BJ (cell line): ENCODE data around the gene TRIM6. TPM values are rescaled to one million over a fixed set of nuclear protein-coding genes. Genes with fewer than 3 reads are reported as not detected.

ENCODE experiments used
- CTCF ChIA-PET: fragments of 350-600 bp; formaldehyde crosslinking; extraction: SDS; loops from one replicate; lab custom pipeline; 2021; ENCODE audit warnings: antibody characterized with exemption, inconsistent platforms; lab: Yijun Ruan, JAX
- POLR2A ChIA-PET: fragments of 300-600 bp; sonication (Branson Sonifier 250); formaldehyde crosslinking; extraction: SDS; loops from one replicate; lab custom pipeline; 2021; ENCODE audit warnings: antibody characterized with exemption; lab: Charles Lee
- DNase-seq: peaks from one replicate; pipeline ENCODE4 v3.0.0-alpha.2; 2011; ENCODE audit warnings: low read depth
- H3K27me3 ChIP-seq: 2 replicates; pipeline ENCODE4 v1.6.0; 2011; ENCODE audit warnings: low read length; ENCODE audit not compliant: control insufficient read depth, insufficient read depth
- H3K36me3 ChIP-seq: 2 replicates; pipeline ENCODE4 v1.5.1; 2011; ENCODE audit warnings: low read length; ENCODE audit not compliant: control insufficient read depth, insufficient read depth
- H3K4me3 ChIP-seq: 2 replicates; pipeline ENCODE4 v1.5.1; 2011; ENCODE audit warnings: low read depth, mild to moderate bottlenecking, control low read depth, low read length
- CTCF ChIP-seq: IDR thresholded peaks from 2 replicates; pipeline ENCODE4 v1.5.1; 2011; ENCODE audit warnings: low read depth, mild to moderate bottlenecking, control low read depth, inconsistent platforms, low read length, moderate library complexity; ENCODE audit not compliant: insufficient read depth
- polyA plus RNA-seq: library from polyadenylated mRNA; depleted of rRNA; stranded (reverse); fragments of >200 nt; gene quantifications from 2 replicates; pipeline ENCODE4 v1.2.3, GENCODE V29; 2011

The TRIM6 gene
- polyA plus RNA-seq, 1 experiment = 3.8 TPM

- POLR2A ChIA-PET = no interaction called here
Observed at GRCh38 chr11:5553343-5553742, 43.1 kb upstream of the TRIM6 start.

GRCh38 chr11:5556596-5557188, 39.7 kb upstream of the TRIM6 start:
- Histone ChIP-seq H3K27me3 (no peaks in the 10 kb centered on the region; the same call in 1 of the 2 replicates), H3K36me3 (no peaks in the 10 kb centered on the region), H3K4me3 (no peak overlapping the region)
- POLR2A ChIA-PET = no interaction called here
- DNase-seq = no peak
- CTCF ChIA-PET = interaction anchor here (1.9 kb wide), 1 partner anchor 80 kb away, joined by 4 read pairs; no protein-coding TSS in a partner anchor
- TF ChIP-seq CTCF = no peak

More at GRCh38 chr11:5553343-5553742, 43.1 kb upstream of the TRIM6 start:
- DNase-seq = no peak
- no peak overlapping the region for H3K4me3 ChIP-seq
- CTCF ChIA-PET = interaction anchor here (0.8 kb wide), 1 partner anchor 77 kb away, joined by 3 read pairs; no protein-coding TSS in a partner anchor
- H3K36me3 ChIP-seq = no peaks in the 10 kb centered on the region
- TF ChIP-seq CTCF = no peak
- no peaks in the 10 kb centered on the region; the same call in 1 of the 2 replicates for H3K27me3 ChIP-seq

GRCh38 chr11:5557751-5558150, 38.7 kb upstream of the TRIM6 start:
- ChIA-PET POLR2A (no interaction called here), CTCF (interaction anchor here (0.7 kb wide), 1 partner anchor 82 kb away, joined by 3 read pairs; no protein-coding TSS in a partner anchor)
- H3K27me3 ChIP-seq = no peaks in the 10 kb centered on the region; the same call in 1 of the 2 replicates
- H3K4me3 ChIP-seq = no peak overlapping the region
- H3K36me3 ChIP-seq = no peaks in the 10 kb centered on the region
- DNase-seq = no peak
- TF ChIP-seq CTCF = no peak

DNA sequence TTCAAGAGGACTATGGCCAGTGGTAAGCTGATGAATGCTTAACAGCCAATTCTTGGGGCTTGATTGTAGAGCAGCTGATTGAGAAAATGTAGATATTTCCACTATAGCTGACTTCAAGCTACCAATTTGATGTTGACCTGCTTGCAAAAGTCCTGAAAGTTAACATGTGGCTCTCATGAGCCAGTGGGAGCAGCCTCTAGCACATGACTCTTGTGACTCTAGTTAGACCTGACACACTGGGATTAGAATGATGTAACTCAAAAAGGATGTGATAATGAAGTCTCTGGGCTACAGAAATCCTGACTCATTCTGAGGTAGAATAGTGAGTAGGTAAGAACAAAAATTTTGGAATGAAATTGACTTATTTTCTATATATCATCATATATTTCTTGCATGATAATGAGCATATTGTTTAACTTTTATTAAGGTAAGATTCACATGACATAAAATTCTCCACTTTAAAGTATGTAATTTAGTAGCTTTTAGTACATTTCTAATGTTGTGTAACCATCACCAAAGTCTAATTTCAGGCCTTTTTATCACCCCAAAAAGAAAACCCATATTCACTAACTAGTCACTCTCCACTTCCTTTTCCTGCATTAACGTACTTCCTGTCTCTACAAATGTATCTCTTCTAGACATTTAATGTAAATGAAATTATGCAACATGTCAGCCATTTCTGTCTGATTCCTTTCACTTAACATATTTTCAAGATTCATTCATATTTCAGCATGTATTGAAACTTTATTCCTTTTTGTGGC, 32.0 kb upstream of the TRIM6 start:
- H3K36me3 ChIP-seq = no peaks in the 10 kb centered on the region
- CTCF ChIA-PET = no interaction called here
- no peak overlapping the region for H3K4me3 ChIP-seq
- no peak for TF ChIP-seq CTCF
- POLR2A ChIA-PET = interaction anchor here (0.7 kb wide), 1 partner anchor 270 kb away, joined by 5 read pairs; no protein-coding TSS in a partner anchor
- H3K27me3 ChIP-seq = no peaks in the 10 kb centered on the region
- DNase-seq = no peak

DNA sequence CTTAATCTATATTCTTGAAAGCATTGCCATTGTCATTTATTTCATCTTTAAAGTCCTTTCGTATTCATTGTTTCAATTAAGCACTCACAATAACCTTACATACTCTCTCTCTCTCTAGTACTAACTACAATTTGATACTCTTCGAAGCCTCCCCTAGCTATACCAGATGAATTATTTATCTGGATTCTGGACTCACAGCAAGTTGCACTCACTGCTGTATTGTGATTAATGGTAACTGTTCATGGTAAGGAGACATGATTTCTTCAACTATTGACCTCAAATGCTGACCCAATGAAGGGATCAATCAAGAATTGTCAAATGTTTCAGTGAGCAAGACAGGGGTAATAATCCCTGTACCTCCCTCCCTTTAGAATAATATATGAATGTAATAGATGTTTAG, 21.8 kb upstream of the TRIM6 start:
- DNase-seq = no peak
- Histone ChIP-seq H3K36me3 (no peaks in the 10 kb centered on the region), H3K27me3 (0 out of 2 replicates have a peak, but pooled peaks cover 2% of the 10 kb centered on the region), H3K4me3 (no peak overlapping the region)
- ChIA-PET POLR2A (no interaction called here), CTCF (no interaction called here)
- no peak for TF ChIP-seq CTCF
